GM18858 (cell line): ENCODE results near the gene CHI3L2.

Experiments used
- ATAC-seq: cut with Tn5 transposase; IDR thresholded peaks from one replicate; pipeline ENCODE4 v1.9.1; 2021; ENCODE audit not compliant: unreplicated experiment

Gene CHI3L2

DNA sequence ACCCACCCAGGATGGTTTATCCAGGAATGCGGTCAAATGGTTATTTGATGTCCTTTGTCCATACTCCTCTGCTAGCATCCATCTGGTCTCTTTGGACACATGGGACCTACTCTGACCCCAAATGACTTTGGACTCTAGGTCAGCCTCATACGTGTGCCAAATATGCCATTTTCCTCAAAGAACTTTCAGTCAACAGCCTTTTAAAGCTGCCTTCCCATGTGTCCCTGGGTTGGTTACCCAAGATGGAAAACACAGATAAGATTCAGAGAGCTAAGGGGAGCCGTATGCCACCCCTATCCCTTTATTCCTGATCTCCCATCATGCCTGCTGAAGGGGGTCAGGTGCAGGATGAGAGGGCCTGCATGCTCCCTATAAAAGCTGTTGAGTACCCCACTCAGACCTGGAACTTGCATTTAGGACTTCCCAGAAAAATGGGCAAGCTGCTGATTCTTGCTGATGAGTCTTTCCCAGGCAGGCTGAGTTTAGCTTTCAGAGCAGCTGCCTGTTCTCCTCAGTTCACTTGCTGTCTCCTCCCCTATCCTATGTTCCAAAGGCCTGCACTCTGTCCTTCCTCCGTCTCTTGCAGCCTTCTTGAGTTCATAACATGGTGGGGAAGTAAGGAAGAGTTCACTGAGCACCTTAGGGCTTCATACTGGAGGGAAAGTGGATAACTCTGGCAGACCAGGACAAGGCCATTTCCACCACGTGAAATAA, 19.8 kb downstream of the CHI3L2 start:
- no peak for ATAC-seq

DNA sequence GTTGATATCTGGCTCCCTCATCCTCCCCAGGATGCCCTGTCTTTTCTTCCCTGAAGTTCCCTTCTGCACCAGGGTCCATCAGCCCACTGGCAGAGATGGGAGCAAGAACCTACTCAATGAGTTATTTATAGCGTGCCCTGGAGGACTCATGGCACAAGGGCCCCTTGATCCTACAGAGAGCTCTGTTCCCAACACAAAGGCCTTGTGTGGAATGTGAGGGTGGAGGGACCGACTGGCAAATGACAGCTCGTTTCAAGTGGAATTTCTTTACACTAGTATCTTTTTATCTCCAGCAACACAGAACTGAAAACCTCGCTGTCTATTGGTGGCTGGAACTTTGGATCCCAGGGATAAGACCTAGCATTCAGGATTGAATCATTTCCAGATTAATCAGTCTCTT, 22.4 kb downstream of the CHI3L2 start:
- ATAC-seq: no peak

DNA sequence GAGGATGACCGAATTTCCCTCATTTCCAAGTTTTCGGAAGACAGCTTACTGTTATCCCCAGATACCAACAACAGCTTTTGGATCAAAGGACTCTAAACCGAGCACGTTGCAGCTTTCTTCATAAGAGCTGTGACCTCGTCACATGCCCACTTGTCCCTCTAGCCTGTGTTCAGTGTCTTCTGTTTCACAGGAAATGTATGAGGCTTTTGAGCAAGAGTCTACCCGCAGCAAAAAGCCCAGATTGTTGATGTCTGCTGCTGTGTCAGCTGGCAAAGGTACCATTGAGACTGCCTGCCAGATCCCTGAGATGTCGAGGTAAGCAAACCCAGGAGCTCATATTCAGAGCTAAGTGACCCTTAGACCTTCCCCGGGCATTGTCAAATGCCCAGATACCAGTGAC, 24.1 kb downstream of the CHI3L2 start:
- ATAC-seq: no peak

DNA sequence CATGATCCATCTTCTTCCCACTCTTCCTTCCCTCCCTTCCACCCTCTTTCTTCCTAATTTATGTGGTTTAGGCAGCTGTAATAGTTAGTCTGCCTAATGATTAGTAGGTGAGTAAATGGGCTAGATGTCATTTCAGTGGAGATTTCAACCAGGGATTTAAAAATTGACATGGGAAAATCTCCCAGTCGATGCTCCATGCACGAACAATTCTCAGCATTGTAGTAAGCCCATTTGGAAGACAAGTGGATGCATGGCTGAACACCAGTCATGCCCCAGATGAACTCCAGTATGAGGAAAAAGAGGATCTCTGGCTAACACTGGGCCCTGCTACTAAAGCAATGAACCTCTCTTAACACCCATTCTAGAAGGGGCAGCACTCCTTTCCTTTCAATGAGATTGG, 25.3 kb downstream of the CHI3L2 start:
- ATAC-seq: no peak

DNA sequence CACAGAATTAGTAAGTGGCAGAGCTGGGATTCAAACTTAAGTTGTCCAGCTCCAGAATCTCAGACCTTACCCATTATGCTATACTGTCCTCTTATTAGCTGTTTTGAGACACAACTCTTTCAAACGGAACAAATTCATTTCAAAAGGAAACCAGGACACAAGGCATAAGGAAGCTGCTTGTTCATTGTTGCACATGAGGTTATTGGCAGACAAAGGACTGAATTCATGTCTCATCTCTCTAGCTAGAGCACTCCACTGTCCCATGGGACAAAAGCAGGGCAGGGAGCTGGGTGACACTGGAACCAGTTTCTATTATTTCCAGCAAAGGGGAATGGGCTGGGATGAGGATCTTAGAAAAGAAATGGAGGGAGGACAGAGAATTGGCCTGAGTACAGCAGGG, 26.4 kb downstream of the CHI3L2 start:
- ATAC-seq: no peak

DNA sequence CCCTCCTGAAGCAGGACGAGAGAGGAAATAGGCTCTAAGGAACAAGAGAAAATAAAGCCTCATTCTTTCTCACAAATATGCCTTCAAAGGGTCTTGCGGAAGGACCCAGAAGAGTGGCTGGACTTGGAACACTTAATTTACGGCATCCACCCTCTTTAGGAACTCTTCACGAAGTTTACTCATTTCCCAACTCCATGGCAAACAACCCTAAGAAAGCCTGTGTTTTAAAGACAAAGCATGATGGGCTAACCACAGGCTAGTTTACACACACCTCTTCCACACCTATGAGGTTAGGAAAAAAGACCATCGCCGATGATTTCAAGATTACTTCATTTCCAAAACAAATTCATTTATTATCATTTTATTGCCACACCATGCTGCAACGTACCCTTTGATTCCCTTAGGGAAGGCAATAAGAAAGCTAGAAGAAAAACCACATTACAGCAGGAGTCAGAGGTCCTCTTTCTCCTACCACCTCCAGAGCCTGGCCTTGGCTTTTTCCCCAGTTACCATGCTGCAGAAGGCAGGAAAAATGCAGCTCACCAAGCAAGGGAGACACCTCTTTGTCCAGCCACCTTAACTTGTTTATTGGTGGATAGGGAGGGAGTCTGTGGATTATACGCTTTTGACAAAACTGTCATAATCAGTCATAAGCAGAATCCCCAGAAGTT, 29.6 kb downstream of the CHI3L2 start:
- ATAC-seq: no peak

DNA sequence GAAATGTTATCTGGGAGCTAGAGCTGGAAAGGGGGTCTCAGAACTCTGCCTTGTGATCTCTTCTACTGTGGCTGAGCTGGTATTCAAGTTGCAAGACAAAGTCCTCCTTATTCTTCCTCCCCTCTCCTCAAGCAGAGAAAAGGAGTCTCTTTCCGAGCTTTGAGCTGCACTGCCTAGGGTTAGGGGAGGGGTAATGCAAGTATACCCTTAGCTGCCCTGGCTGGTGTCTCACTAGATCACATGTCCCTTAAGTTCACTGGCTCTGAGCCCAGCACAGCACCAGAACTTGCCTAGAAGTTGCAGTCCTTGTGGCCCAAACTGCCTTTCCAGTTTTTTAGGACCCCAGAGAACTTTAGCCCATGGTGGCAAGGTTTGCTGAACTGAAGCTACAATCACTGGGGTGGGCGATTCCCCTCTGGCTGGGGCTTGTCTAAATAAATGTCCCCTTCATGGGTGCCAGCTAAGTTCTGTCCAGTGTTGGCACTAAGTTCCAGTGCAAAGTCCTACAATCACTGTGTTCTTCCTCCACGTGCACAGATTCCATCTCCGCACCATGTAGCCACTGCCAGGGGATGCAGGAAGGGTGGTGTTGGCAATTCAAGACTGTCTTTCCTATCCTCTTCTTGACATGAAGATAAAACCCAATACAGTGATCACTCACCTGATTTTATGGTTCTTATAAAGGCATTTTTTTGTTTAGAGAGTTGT, 40.4 kb downstream of the CHI3L2 start:
- no peak for ATAC-seq

DNA sequence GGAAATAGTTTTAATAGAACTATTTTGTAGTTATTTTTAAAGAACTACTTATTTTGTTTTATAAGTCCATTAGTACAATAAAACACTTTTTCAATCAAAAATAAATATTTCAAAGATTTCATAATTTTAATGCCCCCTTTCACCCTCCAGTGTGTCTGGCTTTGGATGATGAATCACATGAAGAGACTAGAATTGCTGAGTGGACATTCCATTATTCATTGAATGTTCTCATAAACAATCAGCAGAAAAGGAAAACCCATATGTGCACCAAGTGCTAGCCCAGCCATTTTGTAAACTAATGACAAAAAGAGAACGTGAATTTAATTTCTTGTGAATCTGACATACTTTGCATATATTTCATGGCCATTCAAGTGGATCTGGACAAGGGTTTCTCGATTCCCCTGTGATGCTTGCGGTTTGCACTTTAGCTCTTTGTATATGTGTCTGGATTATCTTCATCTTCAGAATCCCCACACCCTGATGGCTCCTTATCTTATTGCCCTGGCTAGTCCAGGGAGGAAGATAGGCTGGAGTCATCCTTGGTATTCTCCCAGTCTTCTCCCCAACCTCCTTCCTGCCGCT, 42.4 kb downstream of the CHI3L2 start:
- ATAC-seq: no peak

DNA sequence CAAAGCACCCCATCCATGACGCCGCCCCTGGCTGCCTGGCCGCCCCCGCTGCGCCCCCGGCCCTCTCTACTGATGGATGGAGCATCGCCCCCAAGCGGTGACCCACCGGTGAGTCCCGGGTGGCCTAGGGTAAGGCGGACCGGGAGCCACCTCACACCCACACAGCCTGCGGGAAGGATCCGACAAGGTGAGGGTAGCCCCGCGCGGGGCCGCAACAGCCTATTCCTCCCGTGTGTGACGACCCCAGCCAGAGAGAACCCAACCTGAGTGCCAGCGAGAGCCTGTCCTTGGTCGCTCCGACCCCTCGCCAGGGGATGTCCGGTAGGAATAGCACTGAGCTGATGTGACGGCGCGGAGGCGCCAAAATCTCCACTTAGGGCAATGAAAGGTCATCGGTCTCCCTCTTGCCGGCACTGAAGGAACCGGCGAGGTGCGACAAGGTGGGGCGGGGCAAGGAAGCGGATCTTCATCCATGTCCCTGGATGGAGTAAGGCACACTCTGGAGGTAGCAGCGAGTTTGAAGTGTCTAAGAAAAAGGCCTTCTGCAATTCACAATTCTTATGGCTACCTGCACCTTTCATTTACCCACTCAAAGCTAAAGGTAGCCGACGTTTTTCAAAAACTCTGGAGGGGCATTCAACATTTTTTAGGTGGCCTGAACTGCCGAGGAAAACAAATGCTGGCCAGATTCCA, 43.4 kb downstream of the CHI3L2 start:
- no peak for ATAC-seq

DNA sequence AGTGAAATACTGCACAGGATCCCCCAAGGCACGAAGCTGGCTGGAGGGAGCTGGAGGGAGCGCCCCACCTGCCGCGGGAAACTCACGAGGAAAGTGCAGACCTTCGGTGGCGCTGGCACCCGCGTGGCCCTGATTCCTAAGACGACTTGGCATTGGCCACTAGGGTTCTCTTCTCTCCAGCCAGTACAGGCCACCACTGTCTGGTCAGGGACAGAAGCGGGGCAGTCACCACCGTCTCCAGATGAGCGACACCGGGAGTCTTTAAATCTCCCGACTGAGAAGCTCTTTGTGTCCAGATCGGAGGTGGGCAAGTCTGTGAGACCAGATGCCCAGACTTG, 43.9 kb downstream of the CHI3L2 start:
- no peak for ATAC-seq

DNA sequence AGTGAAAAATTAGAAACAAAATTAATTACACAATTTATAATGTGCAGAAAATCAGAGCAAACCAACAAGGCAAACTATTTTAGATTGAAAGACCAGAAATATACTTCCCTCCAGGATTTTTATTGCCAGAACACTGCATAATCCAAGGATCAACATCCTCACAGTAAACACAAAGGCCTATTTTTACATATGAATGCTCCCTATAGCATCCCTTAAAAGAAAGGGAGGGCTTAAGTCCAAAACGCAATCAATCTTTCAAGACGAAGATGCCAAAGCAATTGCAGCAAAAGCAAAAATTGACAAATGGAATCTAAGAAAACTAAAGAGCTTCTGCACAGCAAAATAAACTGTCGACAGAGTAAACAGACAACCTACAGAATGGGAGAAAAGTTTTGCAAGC, 44.6 kb downstream of the CHI3L2 start:
- ATAC-seq: no peak

DNA sequence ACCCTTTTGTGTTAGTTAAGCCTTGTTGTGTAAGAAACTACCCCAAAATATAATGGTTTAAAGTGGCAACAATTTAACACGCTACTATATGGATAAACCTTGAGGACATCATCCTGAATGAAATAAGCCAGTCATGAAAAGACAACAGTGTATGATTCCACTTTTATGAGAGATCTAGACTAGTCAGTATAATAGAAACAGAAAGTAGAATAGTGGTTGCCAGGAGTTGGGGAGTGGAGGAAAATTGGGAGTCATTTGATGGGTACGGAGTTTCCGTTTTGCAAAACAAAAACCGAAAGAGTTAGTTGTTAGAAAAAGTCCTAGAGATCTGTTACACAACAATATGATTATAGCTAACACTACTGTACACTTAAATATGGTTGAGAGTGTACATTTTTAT, 47.1 kb downstream of the CHI3L2 start:
- ATAC-seq: no peak

DNA sequence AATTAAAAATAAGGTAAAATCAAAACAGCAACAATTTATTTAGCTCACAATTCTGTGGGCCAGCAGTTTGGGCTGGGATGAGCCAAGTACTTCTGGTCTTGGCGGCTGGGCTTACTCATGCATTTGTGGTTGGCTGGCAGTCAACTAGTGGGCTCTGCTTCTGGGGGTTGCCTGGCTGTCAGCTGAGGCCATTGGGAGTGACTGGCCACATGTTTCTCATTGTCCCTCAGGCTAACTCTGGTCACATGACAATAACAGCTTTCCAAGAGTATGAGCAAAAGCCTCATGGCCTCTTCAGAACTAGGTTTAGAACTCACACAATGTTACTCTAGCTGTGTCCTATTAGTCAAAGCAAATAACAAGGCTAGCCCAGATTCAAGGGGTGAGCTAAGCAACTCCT, 47.6 kb downstream of the CHI3L2 start:
- no peak for ATAC-seq

DNA sequence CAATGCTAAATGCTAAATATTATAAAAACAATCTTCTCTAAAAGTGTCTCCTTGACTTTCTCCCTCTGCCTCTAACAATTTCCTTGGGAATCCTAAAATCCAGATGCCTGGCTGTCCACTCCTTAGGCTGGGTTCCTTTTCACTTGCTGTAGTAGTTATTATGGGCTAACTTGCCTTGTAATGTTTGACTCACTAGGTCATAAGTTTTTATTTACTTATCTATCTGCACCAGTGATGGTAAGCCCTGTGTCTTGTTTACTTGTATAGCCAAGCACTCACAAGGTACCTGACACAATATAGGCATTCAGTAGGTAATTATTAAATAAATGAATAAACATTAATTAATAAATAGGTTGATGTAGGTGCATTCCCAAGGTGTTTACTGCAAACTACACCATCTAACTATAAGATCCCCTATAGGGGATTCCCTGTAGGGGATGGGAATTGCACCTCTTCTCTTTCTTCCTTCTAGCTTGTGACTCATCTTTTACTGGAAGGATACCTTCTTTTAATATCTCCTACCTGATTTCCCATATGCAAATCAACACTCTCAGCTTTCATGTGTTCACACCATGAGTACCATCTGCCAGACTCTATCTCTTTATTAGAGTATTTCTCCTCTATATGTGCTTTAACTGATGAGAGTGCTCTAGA, 48.4 kb downstream of the CHI3L2 start:
- no peak for ATAC-seq

DNA sequence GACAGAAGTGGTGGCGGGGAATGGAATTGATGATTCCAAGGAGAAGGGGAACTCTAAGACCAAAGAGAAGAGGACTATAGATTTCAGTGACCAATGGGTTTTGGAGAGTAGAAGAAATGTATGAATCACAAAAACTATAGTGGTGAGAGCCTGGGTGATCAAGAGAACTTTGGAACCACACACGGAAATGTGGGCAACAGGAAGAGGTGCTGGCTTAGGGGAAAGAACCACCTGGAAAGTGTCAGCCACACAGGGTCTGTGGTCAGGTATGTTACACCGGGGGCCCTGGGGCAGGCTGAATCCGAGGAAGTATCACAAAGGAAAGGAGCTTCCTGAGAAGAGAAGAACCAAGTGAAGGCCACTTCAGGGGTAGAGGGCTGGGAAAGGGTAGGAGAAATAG, 51.6 kb downstream of the CHI3L2 start:
- no peak for ATAC-seq

DNA sequence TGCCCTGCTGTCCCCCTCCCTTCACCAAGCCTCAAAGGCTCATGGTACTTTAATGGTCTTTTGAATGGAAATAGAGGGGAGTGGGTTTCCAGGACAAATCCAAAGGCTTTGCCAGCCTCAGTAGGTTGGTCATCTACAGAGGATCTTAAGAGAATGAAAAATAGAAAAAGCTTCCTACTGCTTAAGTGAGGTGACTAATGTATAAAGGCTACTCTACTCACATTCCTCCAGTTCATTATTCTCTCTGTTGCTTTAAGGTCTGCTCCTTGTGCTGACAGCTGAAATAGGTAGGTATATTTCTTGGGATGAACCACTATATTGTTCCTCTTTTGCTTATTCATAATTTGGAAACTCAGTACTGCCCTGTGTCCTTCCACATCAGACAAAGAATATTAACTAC, 52.8 kb downstream of the CHI3L2 start:
- ATAC-seq: no peak

DNA sequence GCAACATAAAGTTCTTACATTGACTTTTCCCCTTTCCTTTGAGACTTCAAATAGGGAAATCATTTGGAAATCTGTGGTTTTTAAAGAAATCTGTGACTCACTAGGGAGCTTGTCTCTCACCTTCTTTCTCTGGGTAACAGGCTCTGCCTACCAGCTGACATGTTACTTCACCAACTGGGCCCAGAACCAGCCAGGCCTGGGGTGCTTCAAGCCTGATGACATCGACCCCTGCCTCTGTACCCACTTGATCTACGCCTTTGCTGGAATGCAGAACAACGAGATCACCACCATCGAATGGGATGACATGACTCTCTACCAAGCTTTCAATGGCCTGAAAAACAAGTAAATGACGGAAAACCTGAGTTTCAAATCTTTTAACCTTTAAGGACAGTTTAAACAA, 53.9 kb downstream of the CHI3L2 start:
- ATAC-seq: no peak

DNA sequence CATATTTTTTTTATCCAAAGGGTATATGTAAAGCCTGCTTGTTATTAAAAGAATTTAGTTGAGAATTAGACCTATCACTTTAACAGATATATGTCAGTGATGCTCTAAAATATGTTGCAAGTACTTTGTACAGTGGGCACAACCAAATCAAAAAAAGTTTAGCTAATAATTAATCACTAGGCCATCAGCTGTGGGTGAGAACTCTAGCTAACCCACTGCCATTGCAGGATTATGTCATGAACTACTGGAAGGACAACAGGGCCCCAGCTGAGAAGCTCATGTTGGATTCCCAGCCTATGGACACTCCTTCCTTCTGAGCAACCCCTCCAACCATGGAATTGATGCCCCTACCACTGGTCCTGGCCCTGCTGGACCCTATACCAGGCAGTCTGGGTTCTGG, 56.3 kb downstream of the CHI3L2 start:
- ATAC-seq: no peak

DNA sequence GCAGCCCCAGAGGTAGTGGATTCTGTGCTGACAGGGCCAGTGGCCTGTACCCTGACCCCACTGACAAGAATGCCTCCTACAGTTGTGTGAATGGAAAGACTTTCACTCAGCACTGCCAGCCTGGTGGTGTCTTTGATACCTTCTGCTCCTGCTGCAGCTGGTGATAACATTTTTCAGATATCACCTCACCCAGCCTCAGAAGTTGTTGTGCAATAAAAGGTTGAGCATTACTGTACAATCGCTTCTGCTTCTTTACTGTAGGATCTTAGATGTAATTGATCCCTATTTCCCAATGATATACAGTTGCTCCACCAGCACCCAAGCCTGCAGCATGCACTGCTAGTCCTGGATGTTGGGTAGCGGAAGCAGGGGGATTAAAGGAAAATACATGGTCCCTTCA, 58.4 kb downstream of the CHI3L2 start:
- no peak for ATAC-seq

DNA sequence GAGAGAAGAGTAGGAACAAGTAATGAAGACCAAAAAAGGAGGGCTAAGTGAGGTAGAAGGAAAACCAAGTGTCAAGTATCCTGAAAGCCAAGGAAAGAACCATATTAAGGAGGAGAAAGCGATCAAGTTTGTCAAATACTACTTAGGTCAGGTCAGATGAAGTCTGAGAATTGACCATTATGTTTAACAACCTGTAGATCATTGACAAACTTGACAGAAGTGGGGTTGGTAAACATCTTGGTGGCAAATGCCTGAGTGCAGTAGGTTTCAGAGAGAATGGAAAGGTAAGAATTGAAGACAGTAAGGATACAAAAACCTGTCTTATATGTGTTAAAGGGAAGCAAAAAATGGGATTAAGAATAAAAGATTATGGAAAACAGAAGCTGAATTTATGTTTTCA, 59.4 kb downstream of the CHI3L2 start:
- no peak for ATAC-seq

DNA sequence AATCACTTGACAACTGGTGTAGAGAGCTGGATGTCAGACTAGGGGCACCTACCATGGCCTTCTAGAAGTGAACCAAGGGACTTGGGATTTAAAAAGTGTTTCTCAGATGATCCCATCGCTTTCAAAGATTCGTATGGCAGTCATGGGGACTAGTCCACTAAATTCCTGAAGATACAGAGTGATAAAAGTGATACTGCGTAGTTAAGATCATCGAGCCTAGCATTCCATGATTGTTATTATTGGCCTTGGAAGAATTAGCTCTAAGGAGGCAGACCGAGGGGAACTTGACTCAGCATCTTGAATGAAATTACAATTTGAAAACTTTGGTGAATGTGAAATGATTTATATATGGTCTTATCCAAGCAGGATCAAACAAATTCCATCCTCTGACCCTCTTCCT, 61.9 kb downstream of the CHI3L2 start:
- no peak for ATAC-seq
